IPS-18c (cell line): ENCODE measurements around the gene TSPEAR.
"Not testable (repeated sequence)": the region's sequence is repeated elsewhere in the genome, so short reads cannot be mapped to it uniquely, and the experiment has no call there.

Experiments used
- H3K4me3 ChIP-seq: 2 replicates; pipeline ENCODE4 v1.7.0; 2013; ENCODE audit warnings: low read depth, mild to moderate bottlenecking, low read length, moderate library complexity; ENCODE audit not compliant: insufficient read depth
- H3K9me3 ChIP-seq: one replicate; pipeline ENCODE4 v1.6.1; 2013; ENCODE audit warnings: mild to moderate bottlenecking, low read length, moderate library complexity; ENCODE audit not compliant: control insufficient read depth, insufficient read depth

The TSPEAR gene

GRCh38 chr21:44552136-44552535, 159.2 kb downstream of the TSPEAR start:
- Histone ChIP-seq H3K9me3 (peaks cover 2% of the 10 kb centered on the region), H3K4me3 (no peak overlapping the region)

GRCh38 chr21:44551340-44551961, 159.9 kb downstream of the TSPEAR start, which contains the start of gene KRTAP10-2:
Gene KRTAP10-2, minus strand, starts transcription at chr21:44551505. Its CDS starts 47 bp downstream, at chr21:44551458.
- no peaks in the 10 kb centered on the region for H3K9me3 ChIP-seq
- H3K4me3 ChIP-seq: no peak within 1 kb of the TSS

GRCh38 chr21:44550807-44551206, 160.6 kb downstream of the TSPEAR start:
- Histone ChIP-seq H3K9me3 (no peaks in the 10 kb centered on the region), H3K4me3 (no peak overlapping the region)

GRCh38 chr21:44550285-44550684, 161.1 kb downstream of the TSPEAR start:
- not testable (repeated sequence) for H3K9me3 ChIP-seq, H3K4me3 ChIP-seq

GRCh38 chr21:44549525-44550211, 161.7 kb downstream of the TSPEAR start:
- Histone ChIP-seq H3K9me3 (no peaks in the 10 kb centered on the region), H3K4me3 (no peak overlapping the region; the same call in 1 of the 2 replicates)

- Histone ChIP-seq H3K9me3 (no peaks in the 10 kb centered on the region), H3K4me3 (no peak overlapping the region)
These were observed 162.4 kb downstream of the TSPEAR start for GRCh38 chr21:44548922-44549321.

GRCh38 chr21:44548381-44548780, 163.0 kb downstream of the TSPEAR start:
- Histone ChIP-seq H3K9me3 (no peaks in the 10 kb centered on the region), H3K4me3 (no peak overlapping the region)

GRCh38 chr21:44547656-44548331, 163.6 kb downstream of the TSPEAR start:
- Histone ChIP-seq H3K9me3 (no peaks in the 10 kb centered on the region), H3K4me3 (no peak overlapping the region)

- Histone ChIP-seq H3K4me3 (no peak overlapping the region), H3K9me3 (no peaks in the 10 kb centered on the region)
These were observed 166.8 kb downstream of the TSPEAR start for GRCh38 chr21:44544566-44544965.

GRCh38 chr21:44542716-44543115, 168.7 kb downstream of the TSPEAR start:
- H3K4me3 ChIP-seq: no peak overlapping the region
- H3K9me3 ChIP-seq: no peaks in the 10 kb centered on the region

GRCh38 chr21:44540741-44541288, 170.6 kb downstream of the TSPEAR start:
- H3K9me3 ChIP-seq: no peaks in the 10 kb centered on the region
- H3K4me3 ChIP-seq: no peak overlapping the region

- no peaks in the 10 kb centered on the region for H3K9me3 ChIP-seq
- no peak within 1 kb of the TSS for H3K4me3 ChIP-seq
These were observed 171.2 kb downstream of the TSPEAR start, which contains the start of gene KRTAP10-1 for GRCh38 chr21:44539991-44540666. Gene KRTAP10-1, minus strand, starts transcription at chr21:44540195. Its CDS starts 45 bp downstream, at chr21:44540150.

GRCh38 chr21:44539046-44539445, 172.3 kb downstream of the TSPEAR start:
- no peak overlapping the region for H3K4me3 ChIP-seq
- H3K9me3 ChIP-seq: no peaks in the 10 kb centered on the region

GRCh38 chr21:44537930-44538911, 173.2 kb downstream of the TSPEAR start:
- no peak overlapping the region for H3K4me3 ChIP-seq

GRCh38 chr21:44535963-44536362, 175.4 kb downstream of the TSPEAR start:
- Histone ChIP-seq H3K9me3 (no peaks in the 10 kb centered on the region), H3K4me3 (no peak overlapping the region)

More at GRCh38 chr21:44537930-44538911, 173.2 kb downstream of the TSPEAR start:
- H3K9me3 ChIP-seq: no peaks in the 10 kb centered on the region

- no peak overlapping the region for H3K4me3 ChIP-seq
- no peaks in the 10 kb centered on the region for H3K9me3 ChIP-seq
These were observed 176.7 kb downstream of the TSPEAR start for GRCh38 chr21:44534688-44535087.
